ENCODE measurements around the gene SBK1.

GRCh38 chr16:28310796-28311195, 18.5 kb downstream of the SBK1 start:
- TF ChIP-seq, protein P1, sequence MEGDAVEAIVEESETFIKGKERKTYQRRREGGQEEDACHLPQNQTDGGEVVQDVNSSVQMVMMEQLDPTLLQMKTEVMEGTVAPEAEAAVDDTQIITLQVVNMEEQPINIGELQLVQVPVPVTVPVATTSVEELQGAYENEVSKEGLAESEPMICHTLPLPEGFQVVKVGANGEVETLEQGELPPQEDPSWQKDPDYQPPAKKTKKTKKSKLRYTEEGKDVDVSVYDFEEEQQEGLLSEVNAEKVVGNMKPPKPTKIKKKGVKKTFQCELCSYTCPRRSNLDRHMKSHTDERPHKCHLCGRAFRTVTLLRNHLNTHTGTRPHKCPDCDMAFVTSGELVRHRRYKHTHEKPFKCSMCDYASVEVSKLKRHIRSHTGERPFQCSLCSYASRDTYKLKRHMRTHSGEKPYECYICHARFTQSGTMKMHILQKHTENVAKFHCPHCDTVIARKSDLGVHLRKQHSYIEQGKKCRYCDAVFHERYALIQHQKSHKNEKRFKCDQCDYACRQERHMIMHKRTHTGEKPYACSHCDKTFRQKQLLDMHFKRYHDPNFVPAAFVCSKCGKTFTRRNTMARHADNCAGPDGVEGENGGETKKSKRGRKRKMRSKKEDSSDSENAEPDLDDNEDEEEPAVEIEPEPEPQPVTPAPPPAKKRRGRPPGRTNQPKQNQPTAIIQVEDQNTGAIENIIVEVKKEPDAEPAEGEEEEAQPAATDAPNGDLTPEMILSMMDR (IDR thresholded peaks at IDR 0.05): no peak
- TF ChIP-seq POLR2A (IDR thresholded peaks at IDR 0.05): no peak
